Ovary (tissue), 10 donors: ENCODE data around the gene IL17RE. TPM values are rescaled to one million over a fixed set of nuclear protein-coding genes. Genes with fewer than 3 reads are reported as not detected.
"Not testable (repeated sequence)": the region's sequence is repeated elsewhere in the genome, so short reads cannot be mapped to it uniquely, and the experiment has no call there.

Experiments
- DNase-seq, 5 donors: peaks; one replicate each; pipeline ENCODE4 v3.0.0-alpha.2; 2019 to 2020
- H3K27ac ChIP-seq, 2 donors: fragments of 200-600 bp; one replicate each; pipeline versions ENCODE4 v1.5.1 to v1.8.0; 2019 to 2022
- H3K27me3 ChIP-seq: fragments of 200-600 bp; one replicate; pipeline ENCODE4 v1.8.0; 2022
- H3K36me3 ChIP-seq: fragments of 200-600 bp; sonication (generic); one replicate; pipeline ENCODE4 v1.5.1; 2019
- H3K4me1 ChIP-seq: one replicate; pipeline ENCODE4 v1.8.1; 2013; ENCODE audit warnings: mild to moderate bottlenecking, moderate library complexity; ENCODE audit not compliant: insufficient read depth
- H3K4me3 ChIP-seq: fragments of 200-600 bp; sonication (generic); one replicate; pipeline ENCODE4 v1.5.1; 2017
- H3K9me3 ChIP-seq, 2 donors: fragments of 200-600 bp in 1 of 2; sonication (generic) in 1 of 2; one replicate each; pipeline versions ENCODE4 v1.5.1 to v1.8.1; 2013 to 2019; ENCODE audit warnings: mild to moderate bottlenecking in 1 of 2, moderate library complexity in 1 of 2
- CTCF ChIP-seq, 3 donors: fragments of 450-650 bp in 2 of 3; fragments of 200-600 bp in 1 of 3; IDR thresholded peaks; one replicate each; pipeline versions ENCODE4 v1.5.1 to v1.8.0; 2016 to 2022; ENCODE audit warnings: antibody characterized with exemption in 3 of 3, mild to moderate bottlenecking in 1 of 3
- EP300 ChIP-seq: sonication (generic); formaldehyde crosslinking; IDR thresholded peaks from one replicate; pipeline ENCODE4 v1.6.1; 2017; ENCODE audit warnings: antibody characterized with exemption
- POLR2A ChIP-seq: fragments of 450-650 bp; IDR thresholded peaks from one replicate; pipeline ENCODE4 v1.6.1; 2017; ENCODE audit warnings: antibody characterized with exemption, mild to moderate bottlenecking, moderate library complexity
- WGBS, 3 donors: extraction: QIAGEN DNeasy Blood & Tissue Kit in 1 of 3; methylation state at CpG; one replicate each; pipeline versions ENCODE4 v1.1.5 to v1.1.7; 2013 to 2017; 5-methylcytosine and 5-hydroxymethylcytosine counted together
- intact Hi-C, 4 donors: fragments of 100-400 bp; cut with DNase I; formaldehyde crosslinking; loops; one replicate each; pipeline versions ENCODE4 v1.11.0 to v1.15.1; 2022 to 2023
- long read RNA-seq, 3 donors: library from polyadenylated mRNA in 2 of 3; unstranded in 2 of 3; transcript quantifications; one replicate each; pipeline ENCODE4 v2.0.0 and lab custom pipeline, GENCODE V29; 2021 to 2026
- polyA plus RNA-seq, 2 donors: library from polyadenylated mRNA; stranded (reverse); fragments of 200-250 nt in 1 of 2; fragments of 350-450 nt in 1 of 2; fragmentation: Illumina TruSeq in 1 of 2; extraction: RNeasy Lipid Tissue Mini Kit (QIAGEN cat#74804) in 1 of 2; gene quantifications; one replicate each; pipeline ENCODE4 v1.2.3, GENCODE V29; 2013 to 2014
- total RNA-seq, 7 donors: library from RNA; depleted of rRNA in 2 of 7; stranded (reverse); fragments of >200 nt in 2 of 7; fragmentation: NEBNext Ultra II Directional in 3 of 7; extraction: Animal tissue kit (Norgen Biotek cat#: 25700) in 3 of 7; gene quantifications; one replicate each; pipeline versions ENCODE4 v1.1.0 to v1.2.4, GENCODE V29; 2016 to 2023
- donor health status: DM: no; HTN: no; CAD: no; lungs with moderate emphysema.
- donor health status: DM: no; HTN: no; CAD: no.
- donor health status: Bipolar disorder and iron deficiency.
- donor health status: DM: yes; HTN: yes; CAD: no.
- donor health status: DM: no; HTN: no; CAD: no.
- donor health status: DM: yes; HTN: yes; CAD: no.

The IL17RE gene, protein sequence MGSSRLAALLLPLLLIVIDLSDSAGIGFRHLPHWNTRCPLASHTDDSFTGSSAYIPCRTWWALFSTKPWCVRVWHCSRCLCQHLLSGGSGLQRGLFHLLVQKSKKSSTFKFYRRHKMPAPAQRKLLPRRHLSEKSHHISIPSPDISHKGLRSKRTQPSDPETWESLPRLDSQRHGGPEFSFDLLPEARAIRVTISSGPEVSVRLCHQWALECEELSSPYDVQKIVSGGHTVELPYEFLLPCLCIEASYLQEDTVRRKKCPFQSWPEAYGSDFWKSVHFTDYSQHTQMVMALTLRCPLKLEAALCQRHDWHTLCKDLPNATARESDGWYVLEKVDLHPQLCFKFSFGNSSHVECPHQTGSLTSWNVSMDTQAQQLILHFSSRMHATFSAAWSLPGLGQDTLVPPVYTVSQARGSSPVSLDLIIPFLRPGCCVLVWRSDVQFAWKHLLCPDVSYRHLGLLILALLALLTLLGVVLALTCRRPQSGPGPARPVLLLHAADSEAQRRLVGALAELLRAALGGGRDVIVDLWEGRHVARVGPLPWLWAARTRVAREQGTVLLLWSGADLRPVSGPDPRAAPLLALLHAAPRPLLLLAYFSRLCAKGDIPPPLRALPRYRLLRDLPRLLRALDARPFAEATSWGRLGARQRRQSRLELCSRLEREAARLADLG
- 1 to 10 TPM in 6 of 7 donors, under 1 TPM in 1; 0.48 to 3.6 (median 1.3) TPM for total RNA-seq
- 1 to 10 TPM; 1.1 to 2.0 TPM for polyA plus RNA-seq
- long read RNA-seq, donor 1, partial matches to known transcripts: 0 of 3 reads
- long read RNA-seq, donor 1, other reads (novel, unspliced or antisense): 3 of 3 reads
- long read RNA-seq, donor 2: 0 reads
- long read RNA-seq, donor 3, partial matches to known transcripts: 1 of 3 reads
- long read RNA-seq, donor 3, other reads (novel, unspliced or antisense): 2 of 3 reads

GRCh38 chr3:9902372-9903237, at the start of gene IL17RE:
Gene IL17RE, plus strand, starts transcription at chr3:9902848. Its CDS starts 85 bp downstream, at chr3:9902933.
- no peak for DNase-seq
- intact Hi-C loops: no loop called here
- no peak for TF ChIP-seq CTCF (IDR thresholded peaks at IDR 0.05)
- TF ChIP-seq POLR2A: no peak
- no peak for TF ChIP-seq EP300

DNA sequence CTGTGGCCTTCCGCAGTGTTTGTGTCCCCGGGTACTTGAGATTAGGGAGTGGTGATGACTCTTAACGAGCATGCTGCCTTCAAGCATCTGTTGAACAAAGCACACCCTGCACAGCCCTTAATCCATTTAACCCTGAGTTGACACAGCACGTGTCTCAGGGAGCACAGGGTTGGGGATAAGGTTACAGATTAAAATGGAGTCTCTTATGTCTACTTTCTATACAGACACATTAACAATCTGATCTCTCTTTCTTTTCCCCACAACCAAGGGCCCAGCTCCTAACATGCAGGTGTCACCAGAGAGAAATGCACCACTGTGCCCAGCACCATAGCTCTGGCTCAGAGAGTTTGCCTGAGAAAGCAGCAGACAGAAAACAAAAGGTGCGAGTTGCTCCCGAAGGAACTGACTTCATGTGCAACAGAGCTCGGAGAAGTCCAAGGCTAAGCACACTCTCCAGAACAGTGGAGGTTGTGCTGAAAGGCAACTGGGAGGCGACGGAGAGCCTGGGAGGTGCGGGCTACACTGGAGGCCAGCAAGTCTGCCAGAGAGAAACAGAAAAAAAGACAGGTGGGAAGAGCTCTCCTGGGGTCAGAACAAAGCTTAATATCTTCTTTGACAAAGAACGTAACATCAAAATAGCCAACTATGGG, 48.2 kb upstream of the IL17RE start:
- DNase-seq, H3K9me3 ChIP-seq, H3K27me3 ChIP-seq, H3K4me1 ChIP-seq, H3K4me3 ChIP-seq, H3K27ac ChIP-seq, intact Hi-C loops, H3K36me3 ChIP-seq: not testable (repeated sequence)
- 72 to 75% (median 72%) methylated on average over 11 of the region's 11 CpGs for WGBS, 3 donors

More at GRCh38 chr3:9902372-9903237, at the start of gene IL17RE:
- Histone ChIP-seq H3K27me3 (no peaks in the 10 kb centered on the region), H3K36me3 (no peaks in the 10 kb centered on the region), H3K4me1 (no peaks in the 10 kb centered on the region), H3K27ac (no peak within 1 kb of the TSS), H3K9me3 (no peaks in the 10 kb centered on the region), H3K4me3 (no peak within 1 kb of the TSS)
- 40 to 51% (median 44%) methylated on average over 12 to 13 of the region's 13 CpGs for WGBS, 3 donors

DNA sequence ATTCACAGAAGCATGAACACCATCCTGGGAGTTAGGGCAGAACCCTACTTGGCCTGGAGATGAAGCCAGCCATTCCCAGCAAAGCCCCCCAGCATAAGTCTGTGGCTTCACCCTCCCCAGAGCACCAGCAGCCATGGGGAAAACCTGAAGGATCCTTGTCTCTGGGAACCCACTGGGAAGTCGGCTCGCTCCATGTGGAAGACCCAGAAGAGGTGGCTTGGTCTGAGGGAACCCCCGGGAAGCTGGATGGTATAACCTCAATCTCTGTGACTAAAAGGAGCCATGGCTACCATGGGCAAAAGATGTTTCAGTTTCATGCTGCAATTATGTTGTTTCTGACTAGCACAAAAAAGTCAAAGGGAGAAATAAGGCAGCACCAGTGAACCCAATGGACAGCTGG, 47.1 kb upstream of the IL17RE start:
- H3K9me3 ChIP-seq: no peaks in the 10 kb centered on the region
- 96 to 98% (median 98%) methylated on average over 3 of the region's 3 CpGs for WGBS, 3 donors
- no peak overlapping the region for H3K4me3 ChIP-seq
- no peaks in the 10 kb centered on the region for H3K27me3 ChIP-seq
- DNase-seq: no peak
- no peaks in the 10 kb centered on the region for H3K4me1 ChIP-seq
- no peaks in the 10 kb centered on the region for H3K36me3 ChIP-seq
- no peak overlapping the region for H3K27ac ChIP-seq
- intact Hi-C loops: no loop called here
- no peak for TF ChIP-seq EP300
- TF ChIP-seq CTCF (IDR thresholded peaks at IDR 0.05): no peak
- no peak for TF ChIP-seq POLR2A

DNA sequence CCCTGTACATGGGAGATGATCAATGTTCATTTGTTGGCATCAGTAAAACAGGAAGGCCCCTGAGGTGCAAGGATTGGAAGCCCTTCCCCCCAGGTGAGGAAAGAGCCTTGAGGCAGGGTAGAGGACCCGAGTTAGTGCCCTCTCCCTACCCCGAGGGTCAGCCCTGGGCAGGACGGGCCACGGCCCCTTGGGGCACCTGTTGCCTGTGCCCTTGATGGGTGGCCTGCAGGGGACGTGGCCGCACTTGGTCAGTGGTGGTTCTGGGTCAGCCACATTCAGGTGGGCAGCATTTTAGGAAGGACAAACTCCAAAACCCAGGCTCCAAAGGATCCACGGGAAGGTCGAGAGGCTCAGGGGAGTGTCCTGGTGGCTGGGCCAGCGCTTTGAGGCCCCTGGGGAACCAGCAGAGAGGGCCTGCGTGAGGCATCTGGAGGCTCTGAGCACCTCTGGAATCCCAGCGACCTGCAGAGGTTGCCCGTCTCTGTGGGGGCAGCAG, 43.1 kb upstream of the IL17RE start:
- Histone ChIP-seq H3K4me3 (no peak overlapping the region), H3K27me3 (no peaks in the 10 kb centered on the region), H3K4me1 (no peaks in the 10 kb centered on the region), H3K27ac (no peak overlapping the region), H3K36me3 (no peaks in the 10 kb centered on the region), H3K9me3 (no peaks in the 10 kb centered on the region)
- 86 to 93% (median 87%) methylated on average over 12 of the region's 12 CpGs for WGBS, 3 donors
- intact Hi-C loops: loop anchor here in 1 of 4 donors (5.0 kb wide), 1 partner anchor 58 kb away; the partner anchor contains the start of gene IL17RC
- no peak for DNase-seq
- TF ChIP-seq CTCF (IDR thresholded peaks at IDR 0.05): no peak
- no peak for TF ChIP-seq EP300
- TF ChIP-seq POLR2A: no peak
